GM19438 (cell line): Measurements from ENCODE around the gene SERINC5.
A peak's percentile ranks its signal among the peaks of the same experiment; 100 is the strongest.
"Not testable (repeated sequence)": the region's sequence is repeated elsewhere in the genome, so short reads cannot be mapped to it uniquely, and the experiment has no call there.

Source experiments
- ATAC-seq: cut with Tn5 transposase; IDR thresholded peaks from one replicate; pipeline ENCODE4 v1.9.1; 2021; ENCODE audit warnings: low read depth; ENCODE audit not compliant: unreplicated experiment

SERINC5 gene

GRCh38 chr5:80143491-80143890, 112.4 kb downstream of the SERINC5 start:
- no peak for ATAC-seq

DNA sequence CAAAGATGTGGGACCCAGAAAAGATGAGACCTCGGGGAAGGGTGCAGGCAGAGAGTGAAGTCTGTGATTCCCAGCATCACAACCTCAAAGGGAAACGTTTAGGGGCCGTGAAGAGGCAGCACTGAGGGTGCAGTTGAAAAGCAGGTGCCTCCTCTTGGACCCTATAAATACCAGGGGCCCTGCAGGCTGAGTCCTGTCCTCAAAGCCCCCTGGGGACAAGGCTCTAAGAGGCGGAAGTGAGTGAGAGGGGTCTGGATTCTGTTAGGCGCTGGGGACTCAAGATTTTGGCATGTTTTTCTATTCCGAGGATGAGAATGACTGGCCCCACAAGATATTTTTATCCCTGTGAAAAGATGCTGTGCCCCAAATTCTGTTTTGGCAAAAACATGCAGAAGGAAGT, 112.9 kb downstream of the SERINC5 start:
- no peak for ATAC-seq

- no peak for ATAC-seq
Observed at GRCh38 chr5:80141681-80142080, 114.2 kb downstream of the SERINC5 start.

- no peak for ATAC-seq
Observed at GRCh38 chr5:80141147-80141671, 114.6 kb downstream of the SERINC5 start.

GRCh38 chr5:80140496-80140895, 115.4 kb downstream of the SERINC5 start:
- ATAC-seq, result no peak

- ATAC-seq, result no peak
Observed at GRCh38 chr5:80139466-80139972, 116.3 kb downstream of the SERINC5 start.

- ATAC-seq, result no peak
Observed at GRCh38 chr5:80138486-80138885, 117.4 kb downstream of the SERINC5 start.

- ATAC-seq, result not testable (repeated sequence)
Observed at GRCh38 chr5:80136798-80137197, 119.0 kb downstream of the SERINC5 start.

- ATAC-seq, result no peak
Observed at GRCh38 chr5:80134876-80135275, 121.0 kb downstream of the SERINC5 start.

DNA sequence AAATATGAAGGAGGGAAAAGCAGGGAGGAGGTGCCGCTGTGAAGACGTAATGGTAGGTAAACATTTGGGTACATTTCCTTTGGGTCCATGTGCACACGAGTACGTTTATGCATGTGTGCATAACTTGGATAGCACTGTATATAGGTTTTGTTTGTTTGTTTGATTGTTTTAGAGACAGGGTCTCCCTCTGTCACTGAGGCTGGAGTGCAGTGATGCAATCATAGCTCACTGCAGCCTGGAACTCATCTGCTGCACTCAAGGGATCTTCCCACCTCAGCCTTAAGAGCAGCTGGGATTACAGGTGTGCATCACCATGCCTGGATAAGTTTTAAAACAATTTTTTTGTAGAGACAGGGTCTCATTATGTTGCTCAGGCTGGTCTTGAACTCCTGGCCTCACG, 126.7 kb downstream of the SERINC5 start:
- no peak for ATAC-seq

DNA sequence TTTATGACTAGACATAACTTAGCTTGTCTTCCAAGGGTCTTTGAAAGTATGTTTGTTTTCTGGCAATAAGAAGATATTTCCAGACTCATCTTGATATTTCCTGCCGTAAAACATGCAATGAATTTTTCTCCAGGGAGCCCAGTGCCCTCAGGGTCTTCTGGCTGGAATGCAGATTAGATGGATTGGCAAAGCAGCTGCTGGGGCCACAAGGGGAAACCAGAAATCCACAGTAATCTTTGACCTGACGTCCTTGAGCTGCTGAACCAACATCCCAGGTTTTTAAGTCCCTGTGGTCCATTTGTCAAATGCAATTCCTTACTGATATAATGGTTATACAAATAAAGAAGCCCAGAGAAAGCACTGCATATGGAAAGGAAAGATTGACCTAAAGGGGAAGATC, 127.7 kb downstream of the SERINC5 start:
- no peak for ATAC-seq

DNA sequence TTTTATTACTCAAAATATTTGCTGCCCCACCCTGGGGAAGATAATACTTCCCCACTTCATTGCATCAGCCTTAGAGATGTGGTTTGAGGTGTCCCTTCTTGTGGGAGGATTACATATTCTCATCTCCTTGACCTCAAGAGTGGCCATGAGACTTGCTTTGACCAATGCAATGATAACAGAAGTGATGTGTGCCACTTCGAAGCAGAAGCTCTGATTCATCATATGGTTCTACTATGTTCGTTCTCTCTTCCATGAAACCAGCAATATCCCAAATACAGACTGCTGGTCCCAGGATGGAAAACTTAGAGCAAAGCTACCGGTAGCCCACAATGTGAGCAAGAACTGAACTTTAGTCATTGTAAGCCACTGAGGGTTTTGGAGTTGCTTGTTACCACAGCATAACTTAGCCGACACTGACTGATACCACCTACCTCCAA, 128.7 kb downstream of the SERINC5 start:
- no peak for ATAC-seq

DNA sequence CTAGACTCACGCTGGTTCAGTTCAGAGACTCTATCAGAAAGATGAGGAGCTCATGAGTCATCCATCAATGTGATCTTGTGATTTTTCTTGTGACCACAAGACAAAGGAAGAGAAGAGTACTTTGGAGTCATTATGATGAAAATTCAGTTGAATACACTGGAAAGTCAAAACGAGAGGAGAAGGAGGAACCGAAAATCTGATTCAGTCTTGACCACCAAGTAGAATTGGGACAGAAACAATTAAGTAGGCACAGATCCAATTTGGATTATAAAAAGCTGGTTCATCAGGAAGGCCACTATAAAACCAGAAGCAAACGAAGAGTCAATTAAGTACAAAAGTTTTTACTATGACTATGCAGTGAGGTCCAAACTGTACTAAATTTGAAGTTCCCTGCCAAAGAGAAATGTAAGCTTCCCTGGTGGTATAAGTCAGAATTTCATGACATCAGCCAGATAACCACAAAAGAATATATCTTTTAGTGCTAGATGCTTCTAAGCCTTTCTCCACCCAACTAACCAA, 129.8 kb downstream of the SERINC5 start:
- peak; percentile 46 for ATAC-seq

DNA sequence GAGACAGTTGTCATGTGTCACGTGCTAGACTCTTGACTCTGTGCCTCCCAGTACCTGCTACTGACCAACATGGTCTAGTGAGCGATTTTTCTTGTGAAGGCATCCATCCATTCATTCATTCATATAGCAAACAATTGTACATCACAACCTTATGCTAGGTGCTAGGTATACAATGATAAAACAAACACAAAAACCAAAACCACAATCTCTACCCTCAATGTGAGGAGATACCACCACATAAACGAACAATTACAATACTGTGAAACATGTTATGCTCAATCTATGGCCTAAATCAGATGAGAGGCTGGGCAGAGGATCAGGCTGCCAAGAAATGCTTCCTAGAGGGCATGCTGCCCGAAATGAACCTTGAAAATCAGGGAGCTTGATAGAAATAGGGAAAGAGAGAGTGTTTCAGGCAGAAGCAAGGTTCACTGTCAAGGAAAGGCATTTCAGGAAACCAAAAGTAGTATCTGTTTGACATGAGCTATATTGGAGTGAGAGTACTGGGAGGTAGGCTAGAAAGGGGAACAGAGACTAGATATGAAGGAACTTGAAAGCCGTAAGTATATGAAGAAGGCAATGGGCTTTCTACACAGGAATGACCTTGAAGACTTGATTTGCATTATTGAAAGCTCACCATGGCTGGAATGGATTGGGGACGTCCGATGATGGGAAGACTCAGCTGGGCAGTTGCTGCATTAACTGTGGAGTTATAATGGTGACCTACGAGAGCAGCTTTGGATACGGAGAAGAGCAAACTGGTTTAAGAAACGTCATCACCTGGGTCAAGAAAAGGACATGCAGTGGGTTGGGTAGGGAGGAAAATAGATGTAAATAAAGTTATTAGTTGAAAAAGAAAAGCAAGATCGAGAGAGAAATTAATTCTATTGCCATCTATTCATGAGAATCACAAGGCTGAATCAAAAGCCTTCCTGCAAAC, 130.6 kb downstream of the SERINC5 start:
- ATAC-seq, result peak; percentile 85

DNA sequence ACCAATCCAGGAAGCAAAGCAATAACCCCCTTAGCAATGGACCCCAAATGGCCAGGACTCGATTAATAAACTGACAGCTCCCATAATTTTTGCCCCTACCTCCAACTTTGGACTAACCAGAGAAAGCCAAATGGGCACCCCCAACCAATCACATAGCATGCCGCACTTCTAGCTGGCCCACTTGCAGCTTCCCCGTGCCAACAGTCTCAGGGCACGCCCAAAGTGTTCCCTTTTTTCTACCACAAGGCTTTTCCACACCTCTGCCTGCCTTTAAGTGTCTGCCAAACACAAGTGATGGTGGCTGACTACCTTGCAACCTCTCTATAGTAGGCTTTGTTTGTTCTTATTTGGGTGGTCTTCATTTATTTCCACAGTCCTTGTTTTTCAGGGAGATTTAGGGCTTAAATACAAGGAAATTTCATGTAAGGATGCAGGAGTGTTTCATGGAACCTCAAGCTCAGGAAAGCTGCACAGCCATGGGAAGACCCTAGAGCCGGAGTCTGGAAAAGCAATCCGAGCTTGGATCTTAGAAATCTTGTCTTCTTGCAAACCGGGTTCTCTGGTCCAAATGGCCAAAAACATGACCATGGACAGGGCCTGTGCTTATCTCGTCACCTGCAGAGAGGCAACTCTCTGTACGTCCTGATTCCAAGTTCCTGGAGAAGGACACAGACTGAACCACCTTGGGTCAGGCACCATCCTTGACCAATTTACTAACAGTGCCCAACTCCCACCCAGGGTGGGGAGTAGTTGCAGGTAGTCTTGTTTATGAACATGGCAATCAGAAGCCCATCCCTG, 131.5 kb downstream of the SERINC5 start:
- no peak for ATAC-seq

DNA sequence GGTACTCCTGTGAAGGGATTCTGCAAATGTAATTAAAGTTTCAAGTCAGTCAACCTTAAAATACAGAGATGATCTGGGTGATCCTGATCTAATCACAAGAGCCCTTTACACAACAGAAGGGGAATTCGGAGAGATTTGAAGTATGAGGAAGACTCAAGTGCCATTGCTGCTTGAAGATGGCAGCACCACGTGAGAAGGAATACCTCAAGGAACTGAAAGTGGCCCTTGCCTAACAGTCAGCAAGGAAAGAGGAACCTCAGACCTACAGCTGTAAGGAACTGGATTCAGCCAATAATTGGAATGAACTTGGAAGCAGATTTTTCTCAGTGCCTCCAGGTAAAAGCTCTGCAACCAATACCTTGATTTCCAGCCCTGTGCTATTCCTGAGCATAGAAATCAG, 133.3 kb downstream of the SERINC5 start:
- ATAC-seq, result no peak

- no peak for ATAC-seq
Observed at GRCh38 chr5:80119372-80119771, 136.5 kb downstream of the SERINC5 start.

- ATAC-seq, result no peak
Observed at GRCh38 chr5:80117446-80117845, 138.4 kb downstream of the SERINC5 start.

- no peak for ATAC-seq
Observed at GRCh38 chr5:80116465-80116864, 139.4 kb downstream of the SERINC5 start.

DNA sequence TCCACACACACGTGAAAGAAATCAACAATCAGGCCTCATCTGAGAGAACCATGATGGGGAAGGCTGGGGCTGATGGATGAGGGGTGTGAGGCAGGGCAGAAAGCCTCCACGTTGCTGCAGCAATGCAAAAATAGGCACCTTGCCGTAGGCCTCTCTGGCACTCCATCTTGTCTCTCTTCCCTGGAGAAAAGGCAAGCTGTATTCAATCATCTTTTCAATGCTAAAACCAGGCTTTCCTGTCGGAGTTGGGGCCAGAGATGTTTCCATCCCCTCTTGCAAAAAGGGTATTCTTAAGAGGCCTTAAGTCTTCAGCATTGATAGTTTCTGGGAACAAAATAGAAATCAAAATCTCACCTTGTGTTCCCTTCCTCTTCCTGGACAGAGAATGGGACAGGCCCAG, 139.8 kb downstream of the SERINC5 start:
- no peak for ATAC-seq

- ATAC-seq, result no peak
Observed at GRCh38 chr5:80114860-80115259, 141.0 kb downstream of the SERINC5 start.
